Measurements from ENCODE around the gene PRDM16. TPM values are rescaled to one million over a fixed set of nuclear protein-coding genes. Genes with fewer than 3 reads are reported as not detected.
A peak's percentile ranks its signal among the peaks of the same experiment; 100 is the strongest.

PRDM16 gene
- polyA plus RNA-seq, 2 of the 4 experiments (the other 2 are of a cell fraction), result 0.03 to 0.35 TPM

DNA sequence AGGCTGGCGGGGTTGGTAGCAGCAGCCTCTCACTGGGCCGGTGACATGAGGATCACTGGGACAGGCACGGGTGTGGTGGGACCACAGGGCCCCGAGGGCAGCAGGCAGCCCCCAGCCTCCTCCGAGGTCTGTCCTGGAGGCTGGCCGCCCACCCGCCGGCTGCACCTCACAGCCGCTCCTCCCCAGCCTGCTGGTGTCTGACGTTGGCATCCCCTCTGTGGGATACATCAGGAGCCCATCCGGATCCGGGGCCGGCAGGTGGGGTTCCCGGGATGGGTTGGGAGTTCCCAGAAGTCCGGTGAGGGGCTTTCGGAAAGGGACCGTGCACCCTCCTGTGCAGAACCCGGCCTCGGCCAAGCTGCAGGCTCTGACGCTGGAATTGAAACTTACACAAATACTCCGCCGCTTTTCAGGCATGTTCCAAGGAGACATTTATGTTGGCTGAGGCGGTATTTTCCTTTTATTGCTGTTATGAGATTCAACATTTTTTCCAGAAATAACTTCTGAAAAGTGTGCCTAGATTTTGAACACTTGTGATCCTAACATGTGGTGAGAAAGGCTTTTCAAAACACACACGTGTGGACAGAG, 243.4 kb downstream of the PRDM16 start:
- ChIA-PET CTCF (no interaction called here), POLR2A (no interaction called here)
- ATAC-seq, result no peak
- no peak for FAIRE-seq
- Histone ChIP-seq H3K9me3 (no peaks in the 10 kb centered on the region), H3K4me2 (peak overlapping the region; percentile 50; the same call in 2 of the 3 replicates), H3K4me1 (peaks cover 16% of the 10 kb centered on the region), H3K4me3 (no peak overlapping the region), H3K27ac (peak overlapping the region; percentile 91 to 92)
- no peak for TF ChIP-seq GATA3 (IDR thresholded peaks at IDR 0.05; ENCODE audit: borderline replicate concordance)
- no peak for TF ChIP-seq KDM1A (IDR thresholded peaks at IDR 0.05; ENCODE audit: low read depth)
- WGBS (ENCODE audit: missing lambda C conversion rate), result 91% methylated on average over 6 of the region's 24 CpGs
- DNase-seq (ENCODE audit: low read depth in 1 of 2, low spot score in 1 of 2), result no peak

- H3K4me1 ChIP-seq, result peaks cover 16% of the 10 kb centered on the region
- ATAC-seq, result peak; percentile 95 to 99
- no peaks in the 10 kb centered on the region for H3K9me3 ChIP-seq
- no peak for FAIRE-seq
- H3K4me2 ChIP-seq, result peak overlapping the region; percentile 50
- H3K4me3 ChIP-seq, result no peak overlapping the region
- ChIA-PET POLR2A (no interaction called here), CTCF (interaction anchor here (1.4 kb wide), 1 partner anchor 12 kb away, joined by 4 read pairs; no protein-coding TSS in a partner anchor)
- peak overlapping the region; percentile 91 to 92 for H3K27ac ChIP-seq
- peak; percentile 81 to 91 for DNase-seq (ENCODE audit: low read depth in 1 of 2, low spot score in 1 of 2)
- WGBS (ENCODE audit: missing lambda C conversion rate), result 67% methylated on average over 10 of the region's 38 CpGs
- no peak for TF ChIP-seq BHLHE40 (IDR thresholded peaks at IDR 0.05; ENCODE audit: low read depth, low read length)
- no peak for TF ChIP-seq HOXB5 (CRISPR knock-in tag; IDR thresholded peaks at IDR 0.05)
- peak; percentile 75 for TF ChIP-seq NFE2L2 (conservative IDR thresholded peaks at IDR 0.05; ENCODE audit: low read length)
- no peak for TF ChIP-seq NR3C1 (IDR thresholded peaks at IDR 0.05)
- TF ChIP-seq FOSB (CRISPR knock-in tag; IDR thresholded peaks at IDR 0.05), result no peak
- no peak for TF ChIP-seq HDAC2 (IDR thresholded peaks at IDR 0.05)
- TF ChIP-seq, protein P1, sequence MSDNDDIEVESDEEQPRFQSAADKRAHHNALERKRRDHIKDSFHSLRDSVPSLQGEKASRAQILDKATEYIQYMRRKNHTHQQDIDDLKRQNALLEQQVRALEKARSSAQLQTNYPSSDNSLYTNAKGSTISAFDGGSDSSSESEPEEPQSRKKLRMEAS (IDR thresholded peaks at IDR 0.05), result peak; percentile 96
- no peak for TF ChIP-seq TFCP2L1 (CRISPR knock-in tag; IDR thresholded peaks at IDR 0.05)
- TF ChIP-seq SMC3 (IDR thresholded peaks at IDR 0.05), result no peak
- TF ChIP-seq HEYL (CRISPR knock-in tag; IDR thresholded peaks at IDR 0.05), result no peak
- TF ChIP-seq SREBF2 (IDR thresholded peaks at IDR 0.05), result no peak
- TF ChIP-seq ZC3H11A (IDR thresholded peaks at IDR 0.05), result no peak
- TF ChIP-seq REST (IDR thresholded peaks at IDR 0.05), result no peak
- TF ChIP-seq CBX2 (IDR thresholded peaks at IDR 0.05; ENCODE audit: borderline replicate concordance, low read depth), result no peak
- no peak for TF ChIP-seq FOXS1 (CRISPR knock-in tag; IDR thresholded peaks at IDR 0.05)
- TF ChIP-seq ELK1 (IDR thresholded peaks at IDR 0.05; ENCODE audit: low read depth, low read length), result no peak
- no peak for TF ChIP-seq RFX5 (IDR thresholded peaks at IDR 0.05)
- no peak for TF ChIP-seq NPAS2 (CRISPR knock-in tag; IDR thresholded peaks at IDR 0.05; ENCODE audit: borderline replicate concordance)
- TF ChIP-seq FOSL2 (IDR thresholded peaks at IDR 0.05), result peak; percentile 84
- TF ChIP-seq FOSL2 (CRISPR knock-in tag; IDR thresholded peaks at IDR 0.05), result peak; percentile 98
- TF ChIP-seq HOXB13 (CRISPR knock-in tag; IDR thresholded peaks at IDR 0.05; ENCODE audit: low read depth), result no peak; the same call in 1 of the 2 replicates
- TF ChIP-seq, protein P2, sequence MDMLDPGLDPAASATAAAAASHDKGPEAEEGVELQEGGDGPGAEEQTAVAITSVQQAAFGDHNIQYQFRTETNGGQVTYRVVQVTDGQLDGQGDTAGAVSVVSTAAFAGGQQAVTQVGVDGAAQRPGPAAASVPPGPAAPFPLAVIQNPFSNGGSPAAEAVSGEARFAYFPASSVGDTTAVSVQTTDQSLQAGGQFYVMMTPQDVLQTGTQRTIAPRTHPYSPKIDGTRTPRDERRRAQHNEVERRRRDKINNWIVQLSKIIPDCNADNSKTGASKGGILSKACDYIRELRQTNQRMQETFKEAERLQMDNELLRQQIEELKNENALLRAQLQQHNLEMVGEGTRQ (IDR thresholded peaks at IDR 0.05), result no peak
- no peak for TF ChIP-seq POLR2A (IDR thresholded peaks at IDR 0.05; ENCODE audit: low read length)
- TF ChIP-seq ZSCAN20 (CRISPR knock-in tag; IDR thresholded peaks at IDR 0.05), result no peak
- TF ChIP-seq CEBPB (IDR thresholded peaks at IDR 0.05), result no peak
- peak; percentile 77; the same call in 1 of the 2 replicates for TF ChIP-seq ZNF302 (CRISPR knock-in tag; IDR thresholded peaks at IDR 0.05)
- TF ChIP-seq, protein P3, sequence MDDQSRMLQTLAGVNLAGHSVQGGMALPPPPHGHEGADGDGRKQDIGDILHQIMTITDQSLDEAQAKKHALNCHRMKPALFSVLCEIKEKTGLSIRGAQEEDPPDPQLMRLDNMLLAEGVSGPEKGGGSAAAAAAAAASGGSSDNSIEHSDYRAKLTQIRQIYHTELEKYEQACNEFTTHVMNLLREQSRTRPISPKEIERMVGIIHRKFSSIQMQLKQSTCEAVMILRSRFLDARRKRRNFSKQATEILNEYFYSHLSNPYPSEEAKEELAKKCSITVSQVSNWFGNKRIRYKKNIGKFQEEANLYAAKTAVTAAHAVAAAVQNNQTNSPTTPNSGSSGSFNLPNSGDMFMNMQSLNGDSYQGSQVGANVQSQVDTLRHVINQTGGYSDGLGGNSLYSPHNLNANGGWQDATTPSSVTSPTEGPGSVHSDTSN (IDR thresholded peaks at IDR 0.05), result no peak
- TF ChIP-seq TP53 (CRISPR knock-in tag; IDR thresholded peaks at IDR 0.05), result no peak
- no peak for TF ChIP-seq CBX8 (IDR thresholded peaks at IDR 0.05)
- TF ChIP-seq JUNB (IDR thresholded peaks at IDR 0.05), result peak; percentile 55
- TF ChIP-seq E2F6 (IDR thresholded peaks at IDR 0.05; ENCODE audit: borderline replicate concordance, low read depth), result peak; percentile 94
- TF ChIP-seq KDM1A (IDR thresholded peaks at IDR 0.05; ENCODE audit: low read depth), result no peak
These were observed 244.0 kb downstream of the PRDM16 start for GRCh38 chr1:3312898-3313575.

Data from A549 (cell line).